Stimulated activated CD4-positive, alpha-beta T cell treated with anti-CD3 and anti-CD28 coated beads, TNF-alpha, amount 100 ng/mL, for 24 hours (primary cell): ENCODE data around the gene TBL1XR1.
"Not testable (repeated sequence)": the region's sequence is repeated elsewhere in the genome, so short reads cannot be mapped to it uniquely, and the experiment has no call there.

Experiments
- DNase-seq, 3 experiments: peaks; one replicate each; pipeline ENCODE4 v3.0.0-alpha.2; 2020; ENCODE audit warnings: low read depth in 3 of 3

The TBL1XR1 gene

GRCh38 chr3:177208781-177209180 lies 11.5 kb upstream of the TBL1XR1 start:
- no peak for DNase-seq

GRCh38 chr3:177208223-177208622 lies 10.9 kb upstream of the TBL1XR1 start:
- DNase-seq, result no peak

- DNase-seq, result no peak
Observed at GRCh38 chr3:177206936-177207335, 9.7 kb upstream of the TBL1XR1 start.

- DNase-seq, result no peak
Observed at GRCh38 chr3:177203689-177204395, 6.6 kb upstream of the TBL1XR1 start.

- not testable (repeated sequence) for DNase-seq
Observed at GRCh38 chr3:177203016-177203415, 5.7 kb upstream of the TBL1XR1 start.

- DNase-seq, result peak; percentile 17 to 48 (median 33)
Observed at GRCh38 chr3:177201700-177202397, 4.6 kb upstream of the TBL1XR1 start.

GRCh38 chr3:177199206-177199760 lies 2.0 kb upstream of the TBL1XR1 start:
- DNase-seq, result no peak

- DNase-seq, result peak in 1 of 3 experiments; percentile 50
Observed at GRCh38 chr3:177197727-177198460, 612 bp upstream of the TBL1XR1 start.

GRCh38 chr3:177196456-177197040 lies 734 bp downstream of the TBL1XR1 start:
- peak in 1 of 3 experiments; percentile 52 for DNase-seq

- no peak for DNase-seq
Observed at GRCh38 chr3:177196008-177196455, 1.2 kb downstream of the TBL1XR1 start.

- no peak for DNase-seq
Observed at GRCh38 chr3:177195242-177195991, 1.9 kb downstream of the TBL1XR1 start.

GRCh38 chr3:177194299-177194698 lies 3.0 kb downstream of the TBL1XR1 start:
- no peak for DNase-seq

- no peak for DNase-seq
Observed at GRCh38 chr3:177193688-177194268, 3.5 kb downstream of the TBL1XR1 start.

- DNase-seq, result not testable (repeated sequence)
Observed at GRCh38 chr3:177193275-177193674, 4.0 kb downstream of the TBL1XR1 start.

- DNase-seq, result no peak
Observed at GRCh38 chr3:177190756-177191681, 6.3 kb downstream of the TBL1XR1 start.

- not testable (repeated sequence) for DNase-seq
Observed at GRCh38 chr3:177190184-177190583, 7.1 kb downstream of the TBL1XR1 start.

GRCh38 chr3:177188325-177188724 lies 9.0 kb downstream of the TBL1XR1 start:
- not testable (repeated sequence) for DNase-seq

GRCh38 chr3:177186306-177186705 lies 11.0 kb downstream of the TBL1XR1 start:
- no peak for DNase-seq

GRCh38 chr3:177185035-177185574 lies 12.2 kb downstream of the TBL1XR1 start:
- DNase-seq, result no peak
